GM21526 (cell line): ENCODE measurements around the gene PCDHGA12.
"Not testable (repeated sequence)": the region's sequence is repeated elsewhere in the genome, so short reads cannot be mapped to it uniquely, and the experiment has no call there.

ENCODE experiments used
- ATAC-seq: cut with Tn5 transposase; IDR thresholded peaks from one replicate; pipeline ENCODE4 v1.9.1; 2021; ENCODE audit warnings: moderate library complexity; ENCODE audit not compliant: unreplicated experiment, low FRiP score

PCDHGA12 gene

GRCh38 chr5:141430332-141431113 lies at the start of gene PCDHGA12:
Gene PCDHGA12, plus strand, starts transcription at chr5:141430507. Its CDS starts 253 bp downstream, at chr5:141430760.
- peak; percentile 90 for ATAC-seq

- no peak for ATAC-seq
These were observed 47.6 kb upstream of the PCDHGA12 start, which contains the start of gene PCDHGA7 for GRCh38 chr5:141382469-141383294. Gene PCDHGA7, plus strand, starts transcription at chr5:141382742. Its CDS starts 158 bp downstream, at chr5:141382900.

- no peak for ATAC-seq
These were observed 47.0 kb upstream of the PCDHGA12 start for GRCh38 chr5:141383345-141383744.

GRCh38 chr5:141384471-141385267 lies 45.6 kb upstream of the PCDHGA12 start:
- no peak for ATAC-seq

GRCh38 chr5:141387557-141388311 lies 42.6 kb upstream of the PCDHGA12 start, which contains the start of gene PCDHGB4:
Gene PCDHGB4, plus strand, starts transcription at chr5:141387698. Its CDS starts 187 bp downstream, at chr5:141387885.
- peak; percentile 97 for ATAC-seq

- ATAC-seq, result no peak
These were observed 41.6 kb upstream of the PCDHGA12 start for GRCh38 chr5:141388661-141389060.

GRCh38 chr5:141389153-141390042 lies 40.9 kb upstream of the PCDHGA12 start:
- no peak for ATAC-seq

GRCh38 chr5:141392429-141393198 lies 37.7 kb upstream of the PCDHGA12 start, which contains the start of gene PCDHGA8:
Gene PCDHGA8, plus strand, starts transcription at chr5:141392633. Its CDS starts 181 bp downstream, at chr5:141392814.
- no peak for ATAC-seq

- ATAC-seq, result no peak
These were observed 37.0 kb upstream of the PCDHGA12 start for GRCh38 chr5:141393267-141393666.

- ATAC-seq, result not testable (repeated sequence)
These were observed 35.7 kb upstream of the PCDHGA12 start for GRCh38 chr5:141394401-141395187.

- ATAC-seq, result peak; percentile 93
These were observed 32.4 kb upstream of the PCDHGA12 start, which contains the start of gene PCDHGB5 for GRCh38 chr5:141397756-141398551. Gene PCDHGB5, plus strand, starts transcription at chr5:141397947. Its CDS starts 181 bp downstream, at chr5:141398128.

- no peak for ATAC-seq
These were observed 31.7 kb upstream of the PCDHGA12 start for GRCh38 chr5:141398608-141399007.

- no peak for ATAC-seq
These were observed 30.6 kb upstream of the PCDHGA12 start for GRCh38 chr5:141399555-141400258.

GRCh38 chr5:141402553-141403243 lies 27.6 kb upstream of the PCDHGA12 start, which contains the start of gene PCDHGA9:
Gene PCDHGA9, plus strand, starts transcription at chr5:141402778. Its CDS starts 175 bp downstream, at chr5:141402953.
- no peak for ATAC-seq

- ATAC-seq, result no peak
These were observed 26.9 kb upstream of the PCDHGA12 start for GRCh38 chr5:141403387-141403786.
